Mesenteric fat pad (tissue), 1 donor: ENCODE data around the gene ZNF479. TPM values are rescaled to one million over a fixed set of nuclear protein-coding genes. Genes with fewer than 3 reads are reported as not detected.
"Not testable (repeated sequence)": the region's sequence is repeated elsewhere in the genome, so short reads cannot be mapped to it uniquely, and the experiment has no call there.

Source experiments
- DNase-seq: peaks from one replicate; pipeline ENCODE4 v3.0.0-alpha.2; 2020; ENCODE audit warnings: low spot score
- long read RNA-seq: library from polyadenylated mRNA; unstranded; transcript quantifications from one replicate; pipeline ENCODE4 v2.0.0, GENCODE V29; 2020
- total RNA-seq: library from RNA; stranded (reverse); fragmentation: NEBNext Ultra II Directional; extraction: Animal tissue kit (Norgen Biotek cat#: 25700); gene quantifications from one replicate; pipeline ENCODE4 v1.2.1, GENCODE V29; 2021
- donor health status: DM: yes; HTN: yes; CAD: no.

The ZNF479 gene
- total RNA-seq: not detected
- long read RNA-seq: 0 reads

DNA sequence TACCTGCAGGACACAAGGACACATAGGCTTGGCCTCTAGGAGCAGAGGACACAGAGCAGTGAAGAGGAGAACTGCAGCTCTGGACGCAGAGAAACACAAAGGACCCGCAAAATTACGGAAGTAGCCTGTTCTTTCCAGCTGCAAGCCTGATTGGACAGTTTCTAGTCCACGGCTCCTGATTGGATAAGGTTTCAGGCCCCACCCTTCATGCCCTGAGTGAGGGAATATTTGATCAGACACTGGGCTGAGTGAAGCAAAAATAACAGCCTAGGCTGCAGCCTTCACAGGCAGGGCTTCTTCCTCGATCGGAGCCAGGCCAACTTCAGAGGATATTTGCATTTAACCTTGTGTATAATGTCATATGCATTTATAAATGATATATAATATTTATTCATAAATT is at the start of gene ZNF479:
ZNF479 (minus strand) TSS at position 101 of the 400 bp plus-strand sequence. CDS start 112 bp downstream, outside the sequence.
- DNase-seq: not testable (repeated sequence)

DNA sequence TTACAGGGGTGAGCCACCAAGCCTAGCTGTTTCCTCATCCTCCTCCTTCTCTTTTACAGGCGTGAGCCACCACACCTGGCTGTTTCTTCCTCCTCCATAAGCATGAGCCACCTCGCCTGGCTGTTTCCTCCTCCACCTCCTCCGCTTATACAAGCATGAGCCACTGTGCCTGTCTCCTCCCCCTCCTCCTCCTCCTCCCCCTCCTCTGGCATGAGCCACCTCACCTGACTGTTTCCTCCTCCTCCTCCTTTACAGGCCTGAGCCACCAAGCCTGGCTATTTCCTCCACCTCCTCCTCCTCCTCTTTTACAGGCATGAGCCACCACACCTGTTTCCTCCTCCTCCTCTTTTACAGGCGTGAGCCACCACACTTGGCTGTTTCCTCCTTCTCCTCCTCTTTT is 49.8 kb upstream of the ZNF479 start:
- DNase-seq: no peak

DNA sequence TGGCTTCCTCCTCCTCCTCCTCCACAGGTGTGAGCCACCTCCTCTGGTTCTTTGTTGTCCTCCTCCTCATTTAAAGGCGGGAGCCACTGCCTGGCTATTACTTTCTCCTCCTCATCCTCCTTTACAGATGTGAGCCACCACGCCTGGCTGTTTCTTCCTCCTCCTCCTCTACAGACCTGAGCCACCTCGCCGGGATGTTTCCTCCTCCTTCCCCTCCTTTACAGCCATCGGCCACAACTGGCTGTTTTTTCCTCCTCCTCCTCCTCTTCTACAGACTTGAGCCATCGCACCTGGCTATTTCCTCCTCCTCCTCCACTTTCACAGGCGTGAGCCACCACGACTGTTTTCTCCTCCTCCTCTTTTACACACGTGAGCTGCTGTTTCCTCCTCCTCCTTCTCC is 49.0 kb upstream of the ZNF479 start:
- DNase-seq: no peak

DNA sequence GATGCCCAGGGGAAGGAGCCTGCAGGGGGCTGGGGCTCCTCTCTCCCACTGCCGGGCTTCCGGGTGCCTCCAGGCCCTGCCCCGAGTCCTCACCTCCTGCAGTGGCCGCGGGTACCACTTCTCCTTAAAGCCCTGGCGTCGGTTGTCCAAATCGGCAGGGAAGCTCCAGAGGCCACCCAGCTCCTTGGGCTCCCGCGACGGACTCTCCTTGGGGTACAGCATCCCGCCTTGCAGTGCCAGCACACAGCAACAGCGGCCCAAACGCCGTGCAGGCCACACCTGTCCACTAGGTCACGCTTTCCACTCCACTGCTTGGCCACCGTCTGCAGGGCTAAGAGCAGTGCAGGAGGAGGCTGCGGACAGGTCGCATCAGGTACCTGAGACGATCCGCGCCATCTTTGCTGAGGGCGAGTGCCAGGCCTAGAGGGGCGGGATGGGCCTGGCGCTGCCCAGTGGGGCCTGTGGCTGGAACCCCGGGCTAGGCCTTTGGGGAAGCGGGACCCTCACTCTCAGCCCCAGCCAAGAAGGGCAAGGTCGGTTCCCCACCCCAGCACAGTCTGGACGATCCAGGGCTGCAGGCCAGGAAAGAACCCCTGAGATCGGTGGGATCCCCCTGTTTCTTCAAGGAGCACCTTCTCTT is 47.7 kb upstream of the ZNF479 start:
- peak; percentile 86 for DNase-seq

DNA sequence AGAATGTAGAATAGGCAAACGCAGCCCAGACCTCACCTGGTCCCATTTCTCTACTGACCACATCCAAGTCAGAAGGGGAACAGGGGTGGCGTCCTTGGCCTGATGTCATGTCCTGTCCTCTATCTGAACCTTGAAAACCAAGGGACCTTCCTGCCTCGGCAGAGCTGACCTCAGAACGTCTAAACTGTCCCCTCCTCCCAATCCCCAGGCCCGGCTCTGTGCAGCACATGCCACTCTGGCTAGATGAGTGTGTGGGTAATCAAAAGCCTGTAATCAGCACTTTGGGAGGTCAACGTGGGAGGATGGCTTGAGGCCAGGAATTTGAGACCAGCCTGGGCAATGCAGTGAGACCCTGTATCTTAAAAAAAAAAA is 46.5 kb upstream of the ZNF479 start:
- peak; percentile 84 for DNase-seq

DNA sequence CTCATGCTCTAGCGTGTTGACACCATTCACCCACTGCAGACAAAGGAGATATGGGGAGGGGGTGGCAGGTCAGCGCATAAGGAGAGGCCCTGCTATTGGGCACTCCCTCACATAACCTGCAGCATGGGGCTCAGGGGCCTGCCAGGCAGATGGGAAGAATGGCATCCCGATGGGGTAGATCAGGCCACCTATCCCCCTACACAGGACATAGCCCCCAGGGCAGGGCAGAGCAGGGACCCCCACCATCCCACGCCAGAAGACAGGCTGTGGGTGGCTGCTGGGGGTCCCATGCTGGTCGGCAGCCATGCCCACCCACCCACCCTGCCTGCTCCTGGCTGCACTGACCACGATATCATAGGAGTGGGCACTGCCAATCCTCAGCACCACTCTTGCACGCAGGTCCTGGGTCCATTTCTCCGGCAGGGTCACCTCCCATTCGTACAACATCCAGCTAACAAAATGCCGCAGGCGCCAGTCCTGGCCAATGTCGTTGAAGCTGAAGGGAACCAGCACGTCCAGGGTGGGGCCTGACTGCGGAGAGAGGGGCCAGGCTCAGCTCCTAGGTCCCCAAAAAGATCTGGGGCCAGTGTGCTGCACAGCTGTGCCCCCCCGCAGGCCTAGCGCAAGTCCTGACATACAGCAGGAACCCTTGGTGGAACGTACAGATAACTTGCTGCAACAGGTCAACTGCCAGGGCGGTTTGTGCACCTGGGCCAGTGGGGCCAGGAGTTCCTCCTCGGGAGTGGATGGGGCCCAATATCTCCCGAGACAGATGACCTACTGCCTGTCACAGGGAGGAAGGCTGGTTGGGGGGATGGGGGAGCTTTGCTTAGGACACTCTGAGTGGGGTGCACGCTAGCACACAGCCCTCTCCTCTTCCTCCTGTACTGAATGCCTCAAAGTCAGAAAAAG is 45.9 kb upstream of the ZNF479 start:
- peak; percentile 73 for DNase-seq

DNA sequence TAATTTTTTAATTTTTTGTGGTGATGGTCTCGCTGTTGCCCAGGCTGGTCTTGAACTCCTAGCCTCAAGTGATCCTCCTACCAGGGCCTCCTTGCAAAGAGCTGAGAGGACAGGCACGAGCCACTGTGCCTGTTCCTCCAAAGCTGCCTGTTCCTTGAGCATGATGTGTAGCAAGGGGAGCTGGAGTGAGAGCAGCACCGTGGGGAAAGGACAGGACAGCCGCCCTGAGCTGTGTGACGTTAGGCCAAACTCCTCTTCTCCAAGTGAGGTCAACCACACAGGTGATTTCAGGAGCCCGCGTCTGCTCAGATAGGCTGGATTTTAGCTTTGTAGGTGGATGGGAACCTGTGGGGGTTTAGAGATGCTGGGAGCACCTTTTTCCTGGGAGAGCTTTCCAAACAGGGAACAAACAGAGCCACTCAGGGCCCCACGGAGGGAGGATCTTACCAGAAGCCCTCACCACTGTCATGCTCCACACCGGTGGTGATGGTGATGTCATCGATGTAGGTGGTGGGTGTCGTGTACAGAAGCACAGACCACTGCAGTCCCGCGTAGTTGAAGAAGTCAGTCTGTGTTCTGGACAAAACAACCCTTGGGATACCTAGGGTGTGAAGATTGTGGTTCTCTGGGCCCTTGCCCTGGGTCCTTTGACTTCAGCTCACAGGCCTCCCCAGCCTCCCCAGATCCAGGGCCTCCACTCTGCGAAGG is 44.8 kb upstream of the ZNF479 start:
- DNase-seq: peak; percentile 60

DNA sequence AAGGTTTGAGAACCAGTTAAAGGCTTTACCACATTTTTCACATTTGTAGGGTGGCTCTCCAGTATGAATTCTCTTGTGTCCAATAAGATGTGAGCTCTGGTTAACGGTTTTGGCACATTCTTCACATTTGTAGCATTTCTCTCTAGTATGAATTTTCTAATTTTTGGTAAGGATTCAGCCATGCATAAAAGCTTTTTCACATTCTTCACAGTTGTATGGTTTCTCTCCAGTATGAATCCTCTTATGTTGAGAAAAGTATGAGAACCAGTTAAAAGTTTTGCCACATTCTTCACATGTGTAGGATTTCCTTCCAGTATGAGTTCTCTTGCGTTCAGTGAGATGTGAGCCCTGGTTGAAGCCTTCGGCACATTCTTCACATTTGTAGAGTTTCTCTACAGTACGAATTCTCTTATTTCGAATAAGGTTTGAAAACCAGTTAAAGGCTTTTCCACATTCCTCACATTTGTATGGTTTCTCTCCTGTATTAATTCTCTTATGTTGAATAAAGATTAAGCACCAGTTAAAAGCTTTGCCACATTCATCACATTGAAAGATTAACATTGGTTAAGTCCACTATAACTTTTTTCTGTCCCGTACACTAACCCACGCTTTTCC is 33.2 kb upstream of the ZNF479 start:
- DNase-seq: no peak

DNA sequence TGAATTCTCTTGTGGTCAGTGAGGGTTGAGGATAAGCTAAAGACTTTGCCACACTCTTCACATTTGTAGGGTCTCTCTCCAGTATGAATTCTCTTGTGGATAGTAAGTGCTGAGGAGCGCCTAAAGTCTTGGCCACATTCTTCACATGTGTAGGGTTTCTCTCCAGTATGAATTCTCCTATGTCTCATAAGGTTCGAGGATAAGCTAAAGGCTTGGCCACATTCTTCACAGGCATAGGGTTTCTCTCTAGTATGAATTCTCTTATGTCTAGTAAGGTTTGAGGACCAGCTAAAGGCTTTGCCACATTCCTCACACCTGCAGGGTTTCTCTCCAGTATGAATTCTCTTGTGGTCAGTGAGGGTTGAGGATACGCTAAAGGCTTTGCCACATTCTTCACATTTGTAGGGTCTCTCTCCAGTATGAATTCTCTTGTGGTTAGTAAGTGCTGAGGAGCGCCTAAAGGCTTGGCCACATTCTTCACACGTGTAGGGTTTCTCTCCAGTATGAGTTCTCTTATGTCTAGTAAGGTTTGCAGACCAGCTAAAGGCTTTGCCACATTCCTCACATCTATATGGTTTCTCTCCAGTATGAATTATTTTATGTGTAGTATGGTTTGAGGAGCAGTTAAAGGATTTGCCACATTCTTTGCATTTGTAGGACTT is 12.0 kb downstream of the ZNF479 start:
- DNase-seq: not testable (repeated sequence)
